HuH-7 (cell line): ENCODE measurements around the gene ESF1.

Experiments
- DNase-seq: peaks from one replicate; pipeline ENCODE4 v3.0.0; 2011; ENCODE audit warnings: low spot score

Gene ESF1

GRCh38 chr20:13678944-13679343, 105.8 kb downstream of the ESF1 start:
- no peak for DNase-seq

- DNase-seq: no peak
Measured at GRCh38 chr20:13677241-13677640, 107.5 kb downstream of the ESF1 start.

DNA sequence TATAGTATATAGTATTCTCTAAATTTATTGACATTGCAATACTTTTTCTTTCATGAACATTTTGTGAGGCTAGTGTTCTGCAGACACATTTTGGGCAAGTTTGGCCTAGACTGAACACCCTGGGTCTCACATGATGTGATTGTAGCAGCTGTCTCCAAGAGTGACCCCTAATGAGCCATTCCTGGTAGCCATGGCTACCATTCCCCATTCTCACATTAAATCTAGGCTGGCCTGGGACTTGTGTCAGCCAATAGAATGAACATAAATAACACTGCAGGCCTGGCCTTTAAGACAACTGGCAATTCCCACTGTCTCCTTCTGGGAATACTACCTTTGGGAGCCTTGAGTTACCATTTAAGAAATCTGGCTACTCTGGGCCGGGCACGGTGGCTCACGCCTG, 108.0 kb downstream of the ESF1 start:
- DNase-seq: no peak

GRCh38 chr20:13672690-13673089, 112.0 kb downstream of the ESF1 start:
- no peak for DNase-seq

- DNase-seq: no peak
Measured at GRCh38 chr20:13671916-13672378, 112.8 kb downstream of the ESF1 start.

GRCh38 chr20:13671512-13671911, 113.2 kb downstream of the ESF1 start:
- no peak for DNase-seq

DNA sequence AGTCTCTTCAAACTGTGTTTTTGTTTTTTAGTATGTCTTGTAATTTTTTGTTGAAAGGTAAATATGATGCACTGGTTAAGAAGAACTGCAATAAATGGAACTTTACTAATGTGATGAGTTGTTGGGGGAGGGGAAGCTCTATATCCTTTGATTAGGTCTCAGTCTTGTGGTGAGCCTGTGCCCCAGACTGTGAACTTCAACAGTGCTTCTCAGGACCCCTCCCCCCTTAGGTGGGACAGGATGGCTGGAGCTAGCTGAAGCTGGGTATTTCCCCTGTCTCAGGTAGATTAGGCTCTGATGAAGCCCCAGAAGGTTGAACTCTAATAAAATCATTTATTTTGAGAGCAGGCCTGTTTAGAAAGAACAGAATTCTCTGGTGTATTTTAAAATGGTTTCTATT, 114.6 kb downstream of the ESF1 start:
- no peak for DNase-seq

- DNase-seq: no peak
Measured at GRCh38 chr20:13665709-13666395, 118.9 kb downstream of the ESF1 start.
